ENCODE measurements around the gene DSG2.

- TF ChIP-seq POLR2A (IDR thresholded peaks at IDR 0.05) (no peak), CTCF (IDR thresholded peaks at IDR 0.05) (no peak), EP300 (IDR thresholded peaks at IDR 0.05) (no peak), POLR2AphosphoS5 (IDR thresholded peaks at IDR 0.05) (no peak)
Observed at GRCh38 chr18:31491586-31491985, 6.4 kb upstream of the DSG2 start.

Measured in suprapubic skin (tissue), 4 donors.